HepG2 (cell line): ENCODE results near the gene ATOH7. TPM values are rescaled to one million over a fixed set of nuclear protein-coding genes. Genes with fewer than 3 reads are reported as not detected.

Experiments used
- ATAC-seq: fragments of 200-7000 bp; cut with Tn5 transposase; 3 replicates; pipeline ENCODE4 v1.9.1; 2020; ENCODE audit warnings: mild to moderate bottlenecking, moderate library complexity
- BruUV-seq: library from RNA; stranded (reverse); fragments of 400-500 nt; replicated peaks from 2 replicates; lab custom pipeline; 2021; lab: Mats Ljungman, UMichigan
- CTCF ChIA-PET: fragments of 300-600 bp; formaldehyde crosslinking; extraction: SDS; loops from one replicate; lab custom pipeline; 2021; ENCODE audit warnings: low total read pairs, inconsistent platforms, low intra/inter-chr PET ratio; lab: Yijun Ruan, JAX
- POLR2A ChIA-PET: fragments of 350-600 bp; sonication (Branson Sonifier 250); formaldehyde crosslinking; loops from one replicate; lab custom pipeline; 2020; ENCODE audit warnings: antibody characterized with exemption, inconsistent platforms; lab: Yijun Ruan, JAX
- DNase-seq: peaks from one replicate; pipeline ENCODE4 v3.0.0-alpha.2; 2015; ENCODE audit warnings: low spot score
- FAIRE-seq: peaks from 3 replicates; lab custom pipeline; 2011; peaks lifted over from hg19 to GRCh38; lab: Jason Lieb, UNC
- H2AFZ ChIP-seq: one replicate; pipeline ENCODE4 v1.6.1; 2011; ENCODE audit warnings: low read length, inconsistent platforms
- H3K27ac ChIP-seq: fragments of 300-600 bp; 3 replicates; pipeline ENCODE4 v1.8.0; 2011; ENCODE audit warnings: mixed run types, mild to moderate bottlenecking, mixed read lengths, low read length, inconsistent platforms; ENCODE audit not compliant: insufficient read depth; ENCODE audit errors: extremely low read length
- H3K27me3 ChIP-seq, 2 experiments: fragments of 200-600 bp in 1 of 2; 2 replicates in 1 of 2; 3 replicates in 1 of 2; pipeline versions ENCODE4 v1.6.0 to v1.8.0; 2011; ENCODE audit warnings: low read length in 2 of 2, mild to moderate bottlenecking in 2 of 2, moderate library complexity in 2 of 2, inconsistent platforms in 1 of 2; ENCODE audit not compliant: insufficient read depth in 2 of 2, control insufficient read depth in 1 of 2
- H3K36me3 ChIP-seq, 2 experiments: fragments of 200-600 bp in 1 of 2; replicated peaks in 1 of 2; 2 replicates in 1 of 2; 3 replicates in 1 of 2; pipeline versions ENCODE4 v1.5.1 to v1.8.0; 2011; ENCODE audit warnings: low read length in 2 of 2, inconsistent platforms in 1 of 2; ENCODE audit not compliant: insufficient read depth in 2 of 2, control insufficient read depth in 1 of 2
- H3K4me1 ChIP-seq: 2 replicates; pipeline ENCODE4 v1.5.1; 2012; ENCODE audit warnings: low read length, inconsistent platforms; ENCODE audit not compliant: insufficient read depth
- H3K4me2 ChIP-seq: 2 replicates; pipeline ENCODE4 v1.6.0; 2011; ENCODE audit warnings: low read depth, low read length, inconsistent platforms
- H3K4me3 ChIP-seq, 3 experiments: fragments of 200-600 bp in 1 of 3; sonication (generic), shearing (Covaris generic) in 1 of 3; replicated peaks in 1 of 3; 2 replicates each; pipeline ENCODE4 v1.5.1; 2011 to 2016; ENCODE audit warnings: low read length in 3 of 3, inconsistent platforms in 2 of 3, low read depth in 2 of 3, mild to moderate bottlenecking in 2 of 3, control low read depth in 1 of 3, mixed read lengths in 1 of 3; ENCODE audit not compliant: insufficient read depth in 1 of 3
- H3K79me2 ChIP-seq: one replicate; pipeline ENCODE4 v1.6.1; 2011; ENCODE audit warnings: low read length, inconsistent platforms; ENCODE audit not compliant: insufficient read depth
- H3K9ac ChIP-seq: 2 replicates; pipeline ENCODE4 v1.6.0; 2011; ENCODE audit warnings: mild to moderate bottlenecking, low read depth, low read length, inconsistent platforms; ENCODE audit not compliant: insufficient read depth
- H3K9me3 ChIP-seq: 2 replicates; pipeline ENCODE4 v1.5.1; 2012; ENCODE audit warnings: mild to moderate bottlenecking, low read length
- H4K20me1 ChIP-seq: 2 replicates; pipeline ENCODE4 v1.6.0; 2011; ENCODE audit warnings: inconsistent platforms, mild to moderate bottlenecking, low read length, moderate library complexity; ENCODE audit not compliant: insufficient read depth
- BORCS8-MEF2B ChIP-seq: sonication (generic); formaldehyde crosslinking; IDR thresholded peaks from 2 replicates; pipeline ENCODE4 v1.8.0; 2022; ENCODE audit warnings: mild to moderate bottlenecking, missing genetic modification reagents
- CAMTA2 ChIP-seq: sonication (generic); formaldehyde crosslinking; IDR thresholded peaks from 2 replicates; pipeline ENCODE4 v1.4.0; 2020; ENCODE audit warnings: mild to moderate bottlenecking, missing genetic modification reagents, borderline replicate concordance
- ETV6 ChIP-seq: sonication (generic); formaldehyde crosslinking; conservative IDR thresholded peaks from 2 replicates; pipeline ENCODE4 v1.4.0; 2020; ENCODE audit warnings: missing genetic modification reagents
- JDP2 ChIP-seq: sonication (generic); formaldehyde crosslinking; IDR thresholded peaks from 2 replicates; pipeline ENCODE4 v1.8.1; 2022; ENCODE audit warnings: missing genetic modification reagents, borderline replicate concordance
- MLLT10 ChIP-seq: sonication (generic); formaldehyde crosslinking; IDR thresholded peaks from 2 replicates; pipeline ENCODE4 v1.4.0; 2020; ENCODE audit warnings: missing genetic modification reagents
- PAX8 ChIP-seq: sonication (generic); formaldehyde crosslinking; IDR thresholded peaks from 2 replicates; pipeline ENCODE4 v1.8.0; 2022; ENCODE audit warnings: mild to moderate bottlenecking, missing genetic modification reagents, borderline replicate concordance
- SNRNP70 ChIP-seq: fragments of 200-400 bp; formaldehyde crosslinking; IDR thresholded peaks from 2 replicates; pipeline ENCODE4 v1.6.1; 2017; ENCODE audit warnings: mild to moderate bottlenecking, low read depth, low read length, moderate library complexity
- SYNCRIP ChIP-seq: fragments of 200-400 bp; formaldehyde crosslinking; IDR thresholded peaks from 2 replicates; pipeline ENCODE4 v1.6.1; 2018; ENCODE audit warnings: mild to moderate bottlenecking, low read depth, low read length; ENCODE audit not compliant: insufficient read depth
- ZBTB8A ChIP-seq: sonication (generic); formaldehyde crosslinking; IDR thresholded peaks from 2 replicates; pipeline ENCODE4 v1.4.0; 2020; ENCODE audit warnings: mild to moderate bottlenecking, low read depth, missing genetic modification reagents, borderline replicate concordance
- ZIK1 ChIP-seq: sonication (generic); formaldehyde crosslinking; IDR thresholded peaks from 2 replicates; pipeline ENCODE4 v1.5.0; 2020; ENCODE audit warnings: mild to moderate bottlenecking, low read depth, missing genetic modification reagents, borderline replicate concordance
- ZNF205 ChIP-seq: IDR thresholded peaks from 2 replicates; pipeline ENCODE4 v1.6.1; 2018; ENCODE audit warnings: missing biosample characterization, missing genetic modification reagents
- ZNF263 ChIP-seq: sonication (generic); formaldehyde crosslinking; IDR thresholded peaks from 2 replicates; pipeline ENCODE4 v1.4.0; 2020; ENCODE audit warnings: missing genetic modification reagents
- ZNF34 ChIP-seq: sonication (generic); formaldehyde crosslinking; IDR thresholded peaks from 2 replicates; pipeline ENCODE4 v1.4.0; 2020; ENCODE audit warnings: mild to moderate bottlenecking, missing genetic modification reagents, borderline replicate concordance
- ZNF891 ChIP-seq: sonication (generic); formaldehyde crosslinking; IDR thresholded peaks from 2 replicates; pipeline ENCODE4 v1.5.0; 2020; ENCODE audit warnings: mild to moderate bottlenecking, missing genetic modification reagents
- WGBS: methylation state at CpG from one replicate; pipeline ENCODE4 v1.1.6; 2017; ENCODE audit warnings: low lambda C conversion rate; 5-methylcytosine and 5-hydroxymethylcytosine counted together
- in situ Hi-C: cut with HindIII; loops from 2 replicates; pipeline ENCODE4 v1.10.0; 2017; ENCODE audit warnings: low pct_unique_long_range_greater_than_20kb; ENCODE audit not compliant: extremely low pct_ligation_motif_present
- intact Hi-C: fragments of 100-400 bp; cut with micrococcal nuclease; formaldehyde crosslinking; loops from one replicate; pipeline ENCODE4 v1.10.0; 2022; ENCODE audit not compliant: unreplicated experiment
- polyA plus RNA-seq, 8 experiments: library from polyadenylated mRNA; depleted of rRNA in 3 of 8; stranded (reverse) in 7 of 8; unstranded in 1 of 8; fragments of >200 nt; fragmentation: Illumina TruSeq in 4 of 8; extraction: Trizol in 4 of 8; gene quantifications; 2 replicates each; pipeline versions ENCODE4 v1.2.1 to v1.2.3, GENCODE V29; 2011 to 2016; ENCODE audit warnings: low read depth in 4 of 8, missing spikeins in 1 of 8, mixed read lengths in 1 of 8; ENCODE audit not compliant: insufficient read depth in 1 of 8
- total RNA-seq, 5 experiments: library from RNA; depleted of rRNA; stranded (reverse); fragments of >200 nt; fragmentation: Illumina TruSeq; extraction: Trizol; gene quantifications; 2 replicates each; pipeline ENCODE4 v1.2.3, GENCODE V29; 2016; ENCODE audit warnings: low read depth in 1 of 5
- TF ChIP-seq, protein P1 (sequence below): sonication (generic); formaldehyde crosslinking; IDR thresholded peaks from 2 replicates; pipeline ENCODE4 v1.4.0; 2020; ENCODE audit warnings: missing genetic modification reagents
- TF ChIP-seq, protein P2 (sequence below): sonication (generic); IDR thresholded peaks from 2 replicates; pipeline ENCODE4 v1.6.1; 2016; ENCODE audit warnings: low read depth, borderline replicate concordance

The ATOH7 gene
- total and polyA plus RNA-seq, 2 of the 13 experiments (the other 11 are each of a cell fraction or from before 2014, with no cell fraction given), result 0.07 to 0.11 TPM

DNA sequence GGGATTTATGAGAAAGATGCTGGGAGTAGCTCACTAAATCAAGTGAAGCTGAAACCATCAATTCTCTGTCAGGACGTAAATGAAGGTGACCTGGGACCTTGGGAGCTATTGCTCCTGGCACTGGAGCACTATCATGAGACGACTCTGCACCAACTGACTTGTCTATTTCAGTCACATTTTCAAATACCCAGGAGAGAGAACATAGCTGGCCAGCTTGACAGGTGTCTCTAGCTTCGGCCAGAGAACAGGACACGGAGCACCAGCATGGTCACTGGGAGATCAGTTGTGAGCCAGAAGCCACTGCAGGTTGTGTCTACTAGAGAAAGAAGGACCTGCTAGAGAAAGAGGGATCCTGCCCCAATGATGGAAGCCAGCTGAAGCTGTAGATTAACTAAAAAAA, 17.4 kb upstream of the ATOH7 start:
- TF ChIP-seq SNRNP70 (no peak), ZNF891 (CRISPR knock-in tag) (no peak), SYNCRIP (no peak), MLLT10 (CRISPR knock-in tag) (no peak), PAX8 (CRISPR knock-in tag) (no peak), JDP2 (CRISPR knock-in tag) (no peak), CAMTA2 (CRISPR knock-in tag) (no peak), ZNF34 (CRISPR knock-in tag) (no peak), BORCS8-MEF2B (CRISPR knock-in tag) (no peak), ZBTB8A (no peak), ZNF263 (no peak), ZNF205 (CRISPR knock-in tag) (no peak), ETV6 (CRISPR knock-in tag) (no peak), ZIK1 (CRISPR knock-in tag) (no peak)
- TF ChIP-seq, protein P1, sequence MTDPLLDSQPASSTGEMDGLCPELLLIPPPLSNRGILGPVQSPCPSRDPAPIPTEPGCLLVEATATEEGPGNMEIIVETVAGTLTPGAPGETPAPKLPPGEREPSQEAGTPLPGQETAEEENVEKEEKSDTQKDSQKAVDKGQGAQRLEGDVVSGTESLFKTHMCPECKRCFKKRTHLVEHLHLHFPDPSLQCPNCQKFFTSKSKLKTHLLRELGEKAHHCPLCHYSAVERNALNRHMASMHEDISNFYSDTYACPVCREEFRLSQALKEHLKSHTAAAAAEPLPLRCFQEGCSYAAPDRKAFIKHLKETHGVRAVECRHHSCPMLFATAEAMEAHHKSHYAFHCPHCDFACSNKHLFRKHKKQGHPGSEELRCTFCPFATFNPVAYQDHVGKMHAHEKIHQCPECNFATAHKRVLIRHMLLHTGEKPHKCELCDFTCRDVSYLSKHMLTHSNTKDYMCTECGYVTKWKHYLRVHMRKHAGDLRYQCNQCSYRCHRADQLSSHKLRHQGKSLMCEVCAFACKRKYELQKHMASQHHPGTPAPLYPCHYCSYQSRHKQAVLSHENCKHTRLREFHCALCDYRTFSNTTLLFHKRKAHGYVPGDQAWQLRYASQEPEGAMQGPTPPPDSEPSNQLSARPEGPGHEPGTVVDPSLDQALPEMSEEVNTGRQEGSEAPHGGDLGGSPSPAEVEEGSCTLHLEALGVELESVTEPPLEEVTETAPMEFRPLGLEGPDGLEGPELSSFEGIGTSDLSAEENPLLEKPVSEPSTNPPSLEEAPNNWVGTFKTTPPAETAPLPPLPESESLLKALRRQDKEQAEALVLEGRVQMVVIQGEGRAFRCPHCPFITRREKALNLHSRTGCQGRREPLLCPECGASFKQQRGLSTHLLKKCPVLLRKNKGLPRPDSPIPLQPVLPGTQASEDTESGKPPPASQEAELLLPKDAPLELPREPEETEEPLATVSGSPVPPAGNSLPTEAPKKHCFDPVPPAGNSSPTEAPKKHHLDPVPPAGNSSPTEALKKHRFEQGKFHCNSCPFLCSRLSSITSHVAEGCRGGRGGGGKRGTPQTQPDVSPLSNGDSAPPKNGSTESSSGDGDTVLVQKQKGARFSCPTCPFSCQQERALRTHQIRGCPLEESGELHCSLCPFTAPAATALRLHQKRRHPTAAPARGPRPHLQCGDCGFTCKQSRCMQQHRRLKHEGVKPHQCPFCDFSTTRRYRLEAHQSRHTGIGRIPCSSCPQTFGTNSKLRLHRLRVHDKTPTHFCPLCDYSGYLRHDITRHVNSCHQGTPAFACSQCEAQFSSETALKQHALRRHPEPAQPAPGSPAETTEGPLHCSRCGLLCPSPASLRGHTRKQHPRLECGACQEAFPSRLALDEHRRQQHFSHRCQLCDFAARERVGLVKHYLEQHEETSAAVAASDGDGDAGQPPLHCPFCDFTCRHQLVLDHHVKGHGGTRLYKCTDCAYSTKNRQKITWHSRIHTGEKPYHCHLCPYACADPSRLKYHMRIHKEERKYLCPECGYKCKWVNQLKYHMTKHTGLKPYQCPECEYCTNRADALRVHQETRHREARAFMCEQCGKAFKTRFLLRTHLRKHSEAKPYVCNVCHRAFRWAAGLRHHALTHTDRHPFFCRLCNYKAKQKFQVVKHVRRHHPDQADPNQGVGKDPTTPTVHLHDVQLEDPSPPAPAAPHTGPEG (CRISPR knock-in tag), result no peak
- TF ChIP-seq, protein P2, sequence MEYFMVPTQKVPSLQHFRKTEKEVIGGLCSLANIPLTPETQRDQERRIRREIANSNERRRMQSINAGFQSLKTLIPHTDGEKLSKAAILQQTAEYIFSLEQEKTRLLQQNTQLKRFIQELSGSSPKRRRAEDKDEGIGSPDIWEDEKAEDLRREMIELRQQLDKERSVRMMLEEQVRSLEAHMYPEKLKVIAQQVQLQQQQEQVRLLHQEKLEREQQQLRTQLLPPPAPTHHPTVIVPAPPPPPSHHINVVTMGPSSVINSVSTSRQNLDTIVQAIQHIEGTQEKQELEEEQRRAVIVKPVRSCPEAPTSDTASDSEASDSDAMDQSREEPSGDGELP, result no peak
- FAIRE-seq, result no peak
- no peak overlapping the region for H3K4me2 ChIP-seq
- BruUV-seq, result no TSS peak
- POLR2A ChIA-PET, result no interaction called here
- H3K79me2 ChIP-seq, result no peaks in the 10 kb centered on the region
- ATAC-seq, result no peak
- in situ Hi-C loops, result no loop called here
- H2AFZ ChIP-seq, result no peak overlapping the region
- CTCF ChIA-PET, result no interaction called here
- 0 out of 5 replicates have a peak, but pooled peaks cover 0 to 4% of the 10 kb centered on the region in 2 experiments for H3K27me3 ChIP-seq
- H3K27ac ChIP-seq, result no peak overlapping the region
- H3K36me3 ChIP-seq, result no peaks in the 10 kb centered on the region
- DNase-seq, result no peak
- no peak overlapping the region for H3K4me3 ChIP-seq
- WGBS, result 59% methylated on average over 4 of the region's 4 CpGs
- no peaks in the 10 kb centered on the region for H4K20me1 ChIP-seq
- H3K9me3 ChIP-seq, result no peaks in the 10 kb centered on the region
- intact Hi-C loops, result no loop called here
- H3K9ac ChIP-seq, result no peak overlapping the region
- H3K4me1 ChIP-seq, result no peaks in the 10 kb centered on the region
